Measurements from ENCODE around the gene LAPTM4A. TPM values are rescaled to one million over a fixed set of nuclear protein-coding genes. Genes with fewer than 3 reads are reported as not detected.
A peak's percentile ranks its signal among the peaks of the same experiment; 100 is the strongest.
"Not testable (repeated sequence)": the region's sequence is repeated elsewhere in the genome, so short reads cannot be mapped to it uniquely, and the experiment has no call there.

LAPTM4A gene
- 100 to 1,000 TPM; 418 to 616 (median 548) TPM for polyA plus RNA-seq (ENCODE audit: insufficient read length in 4 of 4)

DNA sequence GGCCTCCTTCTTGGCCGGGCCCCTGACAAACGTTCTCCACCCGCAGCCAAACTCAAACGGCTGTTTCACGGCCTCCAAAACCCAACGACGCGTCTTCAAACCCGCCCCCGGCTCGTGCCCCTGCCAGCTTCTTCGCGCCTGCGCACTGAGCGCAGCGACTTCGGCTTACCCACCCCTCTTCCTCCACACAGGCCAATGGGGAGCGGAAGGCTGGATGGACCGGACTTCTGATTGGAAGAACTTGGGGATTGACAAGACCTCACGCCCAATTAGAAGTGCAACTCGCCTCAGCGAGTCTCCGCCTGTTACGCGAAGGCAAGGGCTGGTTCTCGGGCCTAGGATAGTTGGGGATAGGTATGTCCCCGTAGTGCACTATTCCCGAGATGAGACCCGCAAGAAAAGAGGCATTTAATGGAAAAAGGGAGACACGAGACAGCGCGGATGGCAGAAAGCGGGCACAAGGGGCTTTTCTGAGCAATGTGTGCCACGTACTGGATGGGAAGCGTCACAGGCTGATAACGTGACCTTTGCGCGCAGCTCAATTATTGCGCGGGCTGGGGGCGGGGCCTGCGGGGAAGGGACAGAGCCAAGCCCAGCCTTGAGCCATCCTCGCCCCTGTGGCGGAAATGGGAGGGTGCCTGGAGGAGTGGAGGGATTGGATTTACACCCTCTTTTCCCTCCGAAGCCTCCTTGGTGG, at the start of gene LAPTM4A:
Gene LAPTM4A (minus strand): TSS at position 97 of the 697 bp plus-strand sequence. CDS start 108 bp downstream, outside the sequence.
- DNase-seq (ENCODE audit: low read depth in 4 of 4, low spot score in 3 of 4) = peak; percentile 99 to 100 (median 100)

DNA sequence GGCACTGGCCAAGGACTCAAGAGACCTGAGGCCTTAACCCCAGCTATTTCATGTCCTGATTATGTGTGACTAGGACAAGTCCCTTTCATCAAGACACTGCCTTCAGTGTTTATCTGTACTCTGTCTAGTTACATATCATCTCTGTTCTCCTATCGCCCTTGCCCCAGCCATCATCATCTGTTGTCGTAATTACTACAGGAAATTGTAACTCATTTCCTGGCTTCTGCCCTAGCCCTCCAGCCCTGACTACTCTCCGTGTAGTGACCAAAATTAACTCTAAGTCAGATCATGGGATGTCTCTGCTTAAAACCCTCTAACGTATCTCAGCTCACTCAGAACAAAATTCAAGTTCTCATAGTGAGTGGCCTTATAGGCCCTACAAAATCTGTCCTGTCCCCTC, 49.3 kb upstream of the LAPTM4A start:
- no peak for DNase-seq (ENCODE audit: low read depth in 4 of 4, low spot score in 3 of 4)

DNA sequence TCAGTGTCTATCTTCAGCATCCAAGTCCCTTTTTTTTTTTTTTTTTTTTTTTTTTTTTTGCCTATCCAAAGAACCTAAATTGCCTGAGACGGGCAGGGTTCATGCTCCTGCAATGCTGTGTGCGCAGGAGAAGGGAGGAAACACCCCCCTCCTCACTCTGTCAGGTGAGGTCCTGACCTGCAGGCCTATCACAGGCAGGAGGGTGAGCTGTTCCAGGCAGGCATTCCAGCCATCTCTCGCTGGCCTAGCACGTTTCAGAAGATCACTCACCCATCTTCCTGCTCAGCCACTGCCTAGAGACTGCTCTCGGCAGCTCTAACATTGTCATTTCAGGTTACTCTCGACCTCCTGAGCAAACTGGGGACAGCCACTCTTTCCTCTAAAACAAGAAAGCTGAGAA, 48.4 kb upstream of the LAPTM4A start:
- DNase-seq (ENCODE audit: low read depth in 4 of 4, low spot score in 3 of 4) = no peak

DNA sequence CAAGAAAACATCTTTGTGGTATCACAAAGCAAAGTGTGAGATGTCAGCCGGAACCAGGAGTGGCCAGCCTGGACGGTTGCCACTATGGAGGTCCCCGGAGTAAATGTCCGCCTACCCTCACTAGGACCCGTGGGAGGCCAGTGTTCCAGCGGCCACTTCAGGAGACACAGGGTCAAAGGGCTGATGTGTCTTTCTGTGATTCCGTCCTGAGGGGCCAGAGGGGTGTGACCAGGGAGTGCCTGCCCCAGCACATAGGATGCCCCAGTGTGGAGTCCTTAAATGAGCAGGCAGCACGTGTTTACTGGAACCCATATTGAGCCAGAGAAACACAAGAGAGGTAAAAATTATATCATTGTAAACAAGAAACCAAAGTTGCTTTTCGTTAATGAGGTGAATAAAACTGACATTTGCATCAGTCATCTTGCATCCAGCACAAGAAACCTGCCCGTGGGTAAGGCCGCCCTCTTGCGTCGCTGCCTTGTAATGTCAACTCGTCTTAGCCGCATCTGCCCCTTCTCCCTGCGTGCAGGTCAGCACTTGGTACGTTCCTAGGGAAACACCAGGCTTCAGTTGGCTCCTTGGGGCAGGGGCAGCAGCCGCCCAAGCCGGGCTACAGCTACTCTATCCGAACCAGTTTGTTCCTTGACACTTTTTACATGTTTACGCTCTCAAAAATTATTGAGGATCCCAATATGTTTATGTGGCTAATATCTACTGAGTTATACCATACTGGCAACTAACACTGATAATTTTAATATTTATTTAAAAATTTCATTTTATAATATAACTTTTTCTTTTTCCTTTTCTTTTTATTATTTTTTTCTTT, 46.7 kb upstream of the LAPTM4A start:
- peak; percentile 53 to 66 (median 58) for DNase-seq (ENCODE audit: low read depth in 4 of 4, low spot score in 3 of 4)

DNA sequence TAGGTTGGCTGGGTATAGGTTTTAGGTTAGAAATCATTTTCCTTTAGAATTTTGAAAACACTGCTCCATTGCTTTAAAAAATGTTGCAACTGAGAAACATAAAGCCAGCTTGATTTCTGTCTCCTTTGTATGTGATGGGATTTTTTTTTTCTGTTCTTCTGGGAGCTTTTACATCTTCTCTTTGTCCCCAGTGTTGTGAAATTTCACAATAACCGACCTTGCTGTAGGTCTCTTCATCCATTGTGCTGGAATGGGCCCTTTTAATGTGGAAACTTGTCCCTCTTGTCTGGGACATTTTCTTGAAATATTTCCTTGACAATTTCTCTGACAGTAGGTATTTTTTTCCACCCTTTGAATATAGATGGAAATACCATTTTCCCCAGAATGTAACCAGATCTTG, 44.0 kb upstream of the LAPTM4A start:
- no peak for DNase-seq (ENCODE audit: low read depth in 4 of 4, low spot score in 3 of 4)

DNA sequence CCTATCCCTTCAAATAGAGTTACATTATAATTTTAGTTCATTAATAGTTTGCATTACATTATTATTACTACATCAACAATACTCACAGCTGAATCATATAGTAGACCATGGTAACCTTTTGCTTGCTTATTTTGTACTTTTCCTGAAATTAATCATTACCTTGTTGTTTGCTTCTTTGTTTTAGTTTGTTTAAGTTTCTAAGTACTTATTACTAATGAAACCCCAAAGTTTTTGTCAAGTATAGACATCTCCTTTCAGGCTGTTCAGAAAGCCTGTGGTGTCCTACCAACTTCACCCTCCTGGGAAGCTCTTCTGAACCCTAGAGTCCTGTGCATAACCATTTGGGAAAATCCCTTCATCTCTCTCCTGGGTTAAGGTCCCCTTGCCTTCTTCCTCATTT, 43.5 kb upstream of the LAPTM4A start:
- DNase-seq (ENCODE audit: low read depth in 4 of 4, low spot score in 3 of 4) = no peak

DNA sequence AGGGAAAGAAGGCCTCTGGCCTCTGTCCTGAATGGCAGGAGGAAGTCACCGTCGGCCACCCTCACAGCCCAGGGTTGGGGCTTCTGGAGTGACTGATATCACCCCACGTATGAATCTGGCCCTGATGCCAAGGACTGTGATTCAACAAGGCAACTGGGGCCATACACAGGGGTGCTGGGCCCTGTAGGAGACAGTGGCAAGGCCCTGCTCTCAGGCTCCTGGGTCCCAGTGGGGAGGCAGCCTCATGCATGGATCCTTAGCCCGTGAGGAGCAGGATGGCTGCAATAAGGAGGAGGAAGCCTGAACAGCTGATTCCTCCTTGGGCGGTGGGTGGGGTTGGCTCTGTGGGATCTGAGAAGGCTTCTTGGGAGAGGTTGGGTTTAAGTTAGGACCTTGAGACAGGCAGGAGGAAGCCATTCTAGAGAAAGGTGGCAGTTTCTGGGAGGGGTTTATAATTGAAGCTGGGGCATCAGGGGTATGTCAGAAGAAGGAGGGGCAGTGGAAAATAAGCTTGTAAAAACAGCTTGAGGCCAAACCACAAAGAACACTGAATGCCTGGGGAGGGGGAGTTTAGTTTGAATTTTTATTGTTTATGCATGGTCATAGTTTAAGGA, 42.8 kb upstream of the LAPTM4A start:
- DNase-seq (ENCODE audit: low read depth in 4 of 4, low spot score in 3 of 4) = no peak

DNA sequence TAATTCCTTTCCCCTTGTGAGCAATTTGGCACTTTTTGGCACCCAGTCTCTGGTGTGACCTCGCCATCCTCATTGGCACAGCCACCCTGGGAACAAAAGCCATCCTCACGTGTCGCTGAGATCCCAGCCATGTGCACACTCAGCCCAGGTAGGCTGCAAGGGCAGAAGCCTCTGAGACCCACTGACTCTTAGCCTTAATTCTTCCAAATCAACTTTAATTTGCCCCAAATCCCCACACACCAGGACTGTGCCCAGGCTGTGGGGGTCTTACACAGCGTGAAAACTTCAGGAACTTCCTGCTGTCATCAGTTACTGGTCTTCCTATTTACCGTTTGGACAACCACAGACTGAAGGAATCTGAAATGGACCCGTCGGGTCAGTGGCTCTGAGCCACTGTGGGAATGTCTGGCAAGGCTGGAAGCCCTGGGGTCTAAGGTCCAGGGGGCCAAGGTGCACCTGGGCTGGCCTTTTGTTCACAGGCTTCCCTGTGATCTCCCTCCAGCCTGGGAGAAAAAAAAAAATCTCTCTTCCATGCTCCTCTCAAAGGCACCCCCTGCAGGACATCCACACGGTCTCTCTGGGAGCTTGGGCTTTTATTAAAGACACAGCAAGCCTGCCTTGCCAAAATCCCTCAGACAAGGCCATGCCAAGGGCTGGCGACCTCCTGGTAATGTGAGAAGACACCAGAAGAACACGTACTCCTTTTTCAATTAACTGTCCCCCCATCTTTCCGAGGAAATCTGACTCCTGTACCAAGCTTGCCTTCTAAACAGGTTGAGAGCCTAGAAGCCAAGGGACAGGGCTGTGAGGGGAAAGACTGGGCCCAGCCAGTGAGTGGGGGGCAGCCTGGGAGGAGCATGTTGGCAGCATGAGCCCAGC, 42.1 kb upstream of the LAPTM4A start:
- DNase-seq (ENCODE audit: low read depth in 4 of 4, low spot score in 3 of 4) = peak in 2 of 4 donors; percentile 64 to 65

DNA sequence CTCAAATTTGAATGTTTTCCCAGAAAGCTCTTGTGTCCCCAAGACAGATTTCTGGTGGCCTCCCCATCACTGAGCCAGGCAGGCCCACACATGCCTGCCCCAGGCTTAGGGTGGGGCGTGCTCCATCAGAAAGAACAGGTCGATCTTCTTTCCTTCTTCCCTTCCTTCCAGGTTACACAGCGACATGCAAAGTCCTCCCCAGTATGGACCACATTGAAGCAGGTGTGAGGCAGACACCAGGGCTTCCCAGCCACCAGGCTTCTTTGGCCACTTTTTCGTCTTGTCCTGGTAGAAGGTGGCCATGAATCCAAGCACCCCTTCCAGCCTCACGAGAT, 41.4 kb upstream of the LAPTM4A start:
- DNase-seq (ENCODE audit: low read depth in 4 of 4, low spot score in 3 of 4) = no peak

DNA sequence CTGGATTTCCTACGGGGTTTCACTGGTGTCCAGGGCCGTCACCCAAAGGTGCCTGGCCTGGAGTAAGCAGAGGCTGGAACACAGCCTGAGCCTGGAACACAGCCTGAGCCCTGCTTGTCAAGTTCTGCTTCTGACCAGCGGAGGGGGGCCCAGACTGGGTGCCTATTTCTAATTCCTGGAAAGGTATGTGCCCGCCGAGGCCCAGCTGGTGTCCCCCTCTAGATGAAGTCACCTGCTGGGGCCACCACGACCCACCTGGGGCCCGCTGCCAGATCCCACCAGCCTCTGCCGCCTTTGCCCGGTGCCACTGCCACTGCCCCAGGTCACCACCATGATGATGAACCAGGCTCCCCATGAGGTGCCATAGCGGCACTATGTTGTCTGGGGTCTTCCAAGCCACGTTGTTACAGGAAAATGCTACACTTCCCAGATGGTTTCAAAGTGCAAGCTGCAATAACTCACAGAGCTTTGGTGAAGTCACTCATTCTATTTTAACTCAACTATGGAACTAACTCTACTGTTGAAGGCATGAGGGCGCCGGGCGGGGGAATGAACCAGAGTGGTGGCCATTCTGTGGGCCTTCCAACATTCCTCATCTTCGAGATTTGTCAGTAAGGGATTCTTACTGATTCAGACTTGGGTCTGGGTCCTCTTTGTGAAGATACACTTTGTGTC, 40.9 kb upstream of the LAPTM4A start:
- DNase-seq (ENCODE audit: low read depth in 4 of 4, low spot score in 3 of 4) = no peak

DNA sequence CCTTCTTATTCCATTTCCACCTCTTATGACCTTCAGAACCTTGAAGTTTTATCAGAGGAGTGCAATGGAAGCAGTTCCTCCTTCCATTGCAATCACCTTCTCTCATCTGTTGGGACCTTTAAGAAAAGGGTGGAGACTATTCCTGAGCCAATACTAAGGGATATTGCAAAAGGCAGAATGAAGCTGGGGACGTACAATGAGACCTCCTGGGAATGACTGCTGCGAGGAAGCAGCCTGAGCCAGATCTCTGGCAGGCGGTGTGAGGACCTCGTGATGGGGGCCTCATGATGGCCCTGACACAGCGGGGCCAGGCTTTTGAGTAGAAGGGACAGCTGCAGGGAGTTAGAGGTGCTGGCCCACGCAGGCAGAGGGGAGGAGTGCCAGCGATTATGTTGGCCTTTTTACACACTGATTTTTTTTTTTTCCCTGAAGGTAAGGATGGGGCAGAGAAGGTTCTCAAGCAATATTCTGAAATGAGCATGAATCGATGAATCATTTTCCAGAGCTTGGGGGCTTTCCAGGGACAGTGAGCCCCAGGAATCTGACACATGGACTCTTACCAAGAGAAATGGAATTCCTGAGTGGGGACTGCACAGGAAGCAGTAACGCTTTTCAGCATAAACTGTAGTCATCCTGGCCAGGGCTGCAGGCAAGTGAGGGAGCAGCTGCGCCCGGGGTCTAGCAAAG, 40.0 kb upstream of the LAPTM4A start:
- no peak for DNase-seq (ENCODE audit: low read depth in 4 of 4, low spot score in 3 of 4)

DNA sequence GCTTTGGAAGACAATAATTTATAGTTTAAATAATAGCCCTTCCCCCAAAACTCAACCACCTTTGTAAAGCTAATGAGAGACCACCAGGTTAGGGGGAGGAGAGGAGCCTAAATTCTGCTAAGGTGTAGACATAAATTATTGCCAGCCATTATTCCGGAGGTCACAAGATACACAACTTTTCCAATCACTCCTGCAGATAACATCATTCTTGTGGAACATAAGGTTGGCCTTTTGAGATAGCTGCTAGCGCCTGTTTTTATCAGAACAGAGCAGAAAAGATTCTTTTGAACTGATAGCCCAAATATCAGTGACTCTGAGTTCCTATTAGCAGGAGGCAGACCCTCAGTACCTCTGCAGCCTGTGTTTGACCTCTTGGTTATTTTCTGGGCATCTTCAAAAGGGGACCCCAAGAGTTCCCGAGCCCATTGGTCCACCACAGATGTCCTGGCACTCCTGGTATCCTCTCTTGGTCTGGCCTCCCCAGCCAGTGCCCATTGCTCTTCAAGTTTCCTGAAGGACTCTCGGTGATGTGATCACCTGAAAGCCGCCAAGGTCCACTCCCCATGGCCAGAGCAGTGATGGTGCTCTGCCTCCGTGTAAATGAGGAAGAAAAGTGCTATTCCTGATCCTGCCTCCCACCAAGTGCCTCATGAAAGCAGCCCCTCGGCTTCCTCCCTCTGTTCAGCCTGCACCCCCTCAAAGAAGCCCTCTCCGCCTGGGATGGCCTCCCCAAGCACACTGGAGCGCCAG, 38.5 kb upstream of the LAPTM4A start:
- DNase-seq (ENCODE audit: low read depth in 4 of 4, low spot score in 3 of 4) = no peak

DNA sequence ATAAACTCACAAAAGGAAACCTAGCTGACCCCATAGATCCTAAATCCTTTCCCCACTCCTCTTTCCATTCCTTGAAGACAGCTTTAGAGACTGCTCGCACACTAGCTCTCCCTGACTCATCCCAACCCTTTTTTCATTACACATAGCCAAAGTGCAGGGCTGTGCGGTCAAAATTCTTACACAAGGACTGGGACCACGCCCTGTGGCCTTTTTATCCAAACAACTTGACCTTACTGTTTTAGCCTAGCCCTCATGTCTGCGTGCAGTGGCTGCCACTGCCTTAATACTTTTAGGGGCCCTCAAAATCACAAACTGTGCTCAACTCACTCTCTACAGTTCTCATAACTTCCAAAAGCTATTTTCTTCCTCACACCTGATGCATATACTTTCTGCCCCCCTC, 34.5 kb upstream of the LAPTM4A start:
- not testable (repeated sequence) for DNase-seq (ENCODE audit: low read depth in 4 of 4, low spot score in 3 of 4)

DNA sequence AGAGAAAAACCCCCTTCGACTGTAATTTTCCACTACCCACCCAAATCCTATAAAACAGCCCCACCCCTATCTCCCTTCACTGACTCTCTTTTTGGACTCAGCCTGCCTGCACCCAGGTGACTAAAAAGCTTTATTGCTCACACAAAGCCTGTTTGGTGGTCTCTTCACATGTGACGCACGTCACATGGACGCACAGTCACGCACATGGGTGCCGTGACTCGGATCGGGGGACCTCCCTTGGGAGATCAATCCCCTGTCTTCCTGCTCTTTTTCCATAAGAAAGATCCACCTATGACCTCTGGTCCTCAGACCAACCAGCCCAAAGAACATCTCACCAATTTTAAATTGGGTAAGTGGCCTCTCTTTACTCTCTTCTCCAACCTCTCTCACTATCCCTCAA, 31.4 kb upstream of the LAPTM4A start:
- DNase-seq (ENCODE audit: low read depth in 4 of 4, low spot score in 3 of 4) = not testable (repeated sequence)

DNA sequence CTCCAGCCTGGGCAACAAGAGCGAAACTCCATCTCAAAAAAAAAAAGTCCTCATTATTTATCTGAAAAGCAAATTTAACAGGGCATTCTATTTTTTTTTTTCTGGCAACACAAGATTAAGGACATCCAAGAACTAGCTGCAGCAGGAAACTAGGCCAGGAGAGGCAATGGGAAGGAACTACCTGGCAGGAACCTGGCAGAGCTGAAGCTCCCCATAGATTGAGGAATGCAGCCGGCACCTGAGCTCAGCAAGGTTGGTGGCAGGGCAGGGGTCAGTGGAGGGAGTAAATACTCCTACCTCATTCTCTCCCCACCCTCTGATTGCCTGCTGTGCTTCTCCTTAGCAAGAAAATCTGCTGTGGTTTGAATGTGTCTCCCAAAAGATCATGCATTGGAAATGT, 30.4 kb upstream of the LAPTM4A start:
- no peak for DNase-seq (ENCODE audit: low read depth in 4 of 4, low spot score in 3 of 4)

DNA sequence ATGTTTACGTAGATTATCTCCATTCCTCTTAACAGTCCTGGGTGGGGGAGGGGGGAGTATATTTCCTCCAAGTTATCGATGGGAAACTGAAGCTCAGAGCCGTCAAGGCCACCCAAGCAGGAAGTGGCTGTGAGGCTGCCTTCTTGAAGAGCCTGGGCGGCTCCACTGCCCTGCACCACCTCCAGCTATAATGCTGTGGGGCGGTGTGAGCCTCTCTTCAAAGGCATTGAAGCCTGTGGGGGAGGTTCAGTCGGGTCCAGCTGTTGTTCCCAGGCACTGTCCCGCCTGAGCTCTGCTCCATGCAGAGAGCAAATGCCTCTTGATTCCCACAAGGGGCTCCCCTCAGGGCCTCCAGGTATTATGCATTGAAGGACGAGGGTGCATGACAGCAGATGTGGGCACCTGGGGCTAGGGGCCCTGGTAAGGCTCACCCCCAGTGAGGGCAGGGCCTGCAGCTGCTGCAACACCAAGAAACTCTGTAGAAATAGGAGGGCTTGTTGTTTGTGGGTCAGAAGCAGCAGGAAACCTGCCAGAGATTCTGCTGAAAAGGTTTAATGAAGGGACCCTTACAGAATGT, 29.5 kb upstream of the LAPTM4A start:
- DNase-seq (ENCODE audit: low read depth in 4 of 4, low spot score in 3 of 4) = no peak

DNA sequence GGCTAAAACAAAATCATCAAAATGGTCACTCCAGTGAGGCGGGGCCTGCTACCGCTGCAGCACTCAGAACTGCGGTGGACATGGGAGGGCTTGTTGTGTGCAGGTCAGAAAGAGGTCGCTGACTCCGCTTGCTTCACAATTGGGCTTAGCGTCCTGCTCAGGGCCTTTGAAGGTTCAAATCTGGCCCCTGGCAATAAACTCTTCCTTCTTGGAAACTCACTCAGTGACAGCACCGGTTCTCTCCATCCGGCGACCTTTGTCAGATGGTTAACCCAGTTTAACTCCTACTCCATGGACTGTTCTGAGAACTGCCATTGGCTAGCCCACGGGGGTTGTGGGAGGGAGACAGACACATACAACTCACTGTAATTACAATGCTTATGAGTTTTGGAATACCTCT, 29.0 kb upstream of the LAPTM4A start:
- no peak for DNase-seq (ENCODE audit: low read depth in 4 of 4, low spot score in 3 of 4)

DNA sequence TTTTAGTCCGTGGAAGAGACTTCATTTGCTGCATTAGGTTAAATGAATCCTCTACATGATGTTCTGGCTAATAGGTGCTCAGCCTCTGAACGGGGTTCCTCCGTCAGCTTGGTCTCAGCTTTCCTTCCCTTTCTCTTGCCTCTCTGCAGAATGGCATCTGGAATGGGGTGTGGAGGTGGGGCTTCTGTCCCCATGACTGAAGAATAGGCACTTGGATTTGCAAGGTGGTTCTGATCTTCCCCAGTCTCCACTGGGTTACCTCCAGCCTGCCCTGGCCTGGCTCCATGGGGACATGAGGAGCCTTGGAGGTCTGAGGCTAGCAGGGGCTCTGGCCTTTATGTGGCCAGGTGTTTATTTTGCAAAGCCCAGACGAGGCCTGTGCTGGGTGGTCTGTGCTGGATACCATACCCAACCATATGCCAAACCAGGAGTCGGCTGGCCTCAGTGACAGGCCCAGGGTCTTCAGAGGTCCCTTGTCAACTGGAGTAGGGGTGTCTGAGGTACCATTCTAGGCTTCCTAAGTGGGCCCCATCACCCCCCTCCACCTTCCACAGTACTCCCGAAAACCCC, 28.2 kb upstream of the LAPTM4A start:
- DNase-seq (ENCODE audit: low read depth in 4 of 4, low spot score in 3 of 4) = no peak
